Activated T-cell treated with anti-CD3 and anti-CD28 coated beads, Interleukin-2, amount 50 U/mL, for 24 hours (primary cell): ENCODE results near the gene OSTF1.

Experiments
- DNase-seq: peaks from one replicate; pipeline ENCODE4 v3.0.0-alpha.2; 2020
- H3K27ac Mint-ChIP-seq: 2 replicates; pipeline ENCODE4 v1.8.0; 2020; ENCODE audit warnings: mild to moderate bottlenecking, mixed read lengths
- H3K27me3 Mint-ChIP-seq: 2 replicates; pipeline ENCODE4 v1.8.0; 2020; ENCODE audit warnings: mixed read lengths
- H3K36me3 Mint-ChIP-seq: 2 replicates; pipeline ENCODE4 v1.8.0; 2020; ENCODE audit warnings: low read depth, mixed read lengths
- H3K4me1 Mint-ChIP-seq: 2 replicates; pipeline ENCODE4 v1.8.0; 2020; ENCODE audit warnings: low read depth, mixed read lengths
- H3K4me3 Mint-ChIP-seq: 2 replicates; pipeline ENCODE4 v1.8.0; 2020; ENCODE audit warnings: mild to moderate bottlenecking, moderate library complexity, mixed read lengths
- H3K9me3 Mint-ChIP-seq: 2 replicates; pipeline ENCODE4 v1.8.0; 2020; ENCODE audit warnings: mixed read lengths

OSTF1 gene

GRCh38 chr9:75069171-75069570, 19.1 kb upstream of the OSTF1 start:
- Mint-ChIP-seq H3K36me3 (peaks cover 55% of the 10 kb centered on the region), H3K4me3 (no peak overlapping the region), H3K4me1 (peaks cover 35% of the 10 kb centered on the region), H3K27ac (no peak overlapping the region), H3K9me3 (no peaks in the 10 kb centered on the region), H3K27me3 (no peaks in the 10 kb centered on the region)
- DNase-seq, result no peak

GRCh38 chr9:75071530-75072122, 16.7 kb upstream of the OSTF1 start:
- peak; percentile 69 for DNase-seq
- H3K27ac Mint-ChIP-seq, result peak overlapping the region; percentile 73

DNA sequence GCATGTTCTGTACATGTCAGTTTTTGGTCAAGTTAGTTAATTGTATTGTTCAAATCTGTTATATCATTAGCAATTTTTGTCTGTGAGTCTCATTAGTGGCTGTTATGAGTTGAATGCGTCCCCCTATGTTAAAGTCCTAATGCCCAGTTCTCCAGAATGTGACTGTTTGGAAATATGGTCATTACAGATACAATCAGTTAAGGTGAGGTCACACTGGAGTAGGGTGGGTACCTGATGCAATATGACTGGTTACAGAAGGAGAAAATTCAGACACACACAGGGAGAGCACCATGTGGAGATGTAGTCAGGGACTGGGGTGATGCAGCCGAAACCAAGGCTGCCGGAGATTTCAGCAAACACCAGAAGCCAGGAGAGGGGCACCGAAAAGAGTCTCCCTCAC, 15.4 kb upstream of the OSTF1 start:
- no peak for DNase-seq
- H3K4me1 Mint-ChIP-seq, result peaks cover 37% of the 10 kb centered on the region
- H3K27ac Mint-ChIP-seq, result no peak overlapping the region
- H3K36me3 Mint-ChIP-seq, result peaks cover 35% of the 10 kb centered on the region
- no peaks in the 10 kb centered on the region for H3K9me3 Mint-ChIP-seq
- no peak overlapping the region for H3K4me3 Mint-ChIP-seq
- H3K27me3 Mint-ChIP-seq, result no peaks in the 10 kb centered on the region

More at GRCh38 chr9:75071530-75072122, 16.7 kb upstream of the OSTF1 start:
- Mint-ChIP-seq H3K4me3 (no peak overlapping the region), H3K36me3 (peaks cover 43% of the 10 kb centered on the region), H3K27me3 (no peaks in the 10 kb centered on the region), H3K9me3 (no peaks in the 10 kb centered on the region), H3K4me1 (peaks cover 35% of the 10 kb centered on the region)

DNA sequence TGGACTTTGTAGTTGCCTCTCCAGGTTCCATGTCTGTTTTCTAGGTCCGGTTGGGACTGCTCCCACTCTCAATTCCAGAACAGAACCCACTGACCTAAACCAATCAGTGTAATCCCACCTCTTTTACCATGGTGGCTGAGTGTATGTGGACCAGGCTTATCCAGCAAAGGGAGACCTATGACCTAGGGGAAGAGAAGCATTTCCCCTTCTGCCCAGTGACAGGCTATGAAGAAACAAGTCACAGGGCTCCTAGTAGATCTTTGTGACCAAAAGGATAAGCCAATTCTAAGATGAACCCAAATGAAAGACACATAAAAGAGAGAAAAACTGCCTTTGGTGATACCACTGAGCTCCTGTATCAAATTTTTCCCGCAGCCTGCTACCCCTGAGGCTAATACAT, 6.7 kb upstream of the OSTF1 start:
- H3K4me1 Mint-ChIP-seq, result peaks cover 40% of the 10 kb centered on the region
- H3K9me3 Mint-ChIP-seq, result no peaks in the 10 kb centered on the region
- H3K4me3 Mint-ChIP-seq, result no peak overlapping the region
- peak overlapping the region; percentile 11 for H3K27ac Mint-ChIP-seq
- H3K27me3 Mint-ChIP-seq, result no peaks in the 10 kb centered on the region
- DNase-seq, result no peak
- H3K36me3 Mint-ChIP-seq, result peaks cover 49% of the 10 kb centered on the region

DNA sequence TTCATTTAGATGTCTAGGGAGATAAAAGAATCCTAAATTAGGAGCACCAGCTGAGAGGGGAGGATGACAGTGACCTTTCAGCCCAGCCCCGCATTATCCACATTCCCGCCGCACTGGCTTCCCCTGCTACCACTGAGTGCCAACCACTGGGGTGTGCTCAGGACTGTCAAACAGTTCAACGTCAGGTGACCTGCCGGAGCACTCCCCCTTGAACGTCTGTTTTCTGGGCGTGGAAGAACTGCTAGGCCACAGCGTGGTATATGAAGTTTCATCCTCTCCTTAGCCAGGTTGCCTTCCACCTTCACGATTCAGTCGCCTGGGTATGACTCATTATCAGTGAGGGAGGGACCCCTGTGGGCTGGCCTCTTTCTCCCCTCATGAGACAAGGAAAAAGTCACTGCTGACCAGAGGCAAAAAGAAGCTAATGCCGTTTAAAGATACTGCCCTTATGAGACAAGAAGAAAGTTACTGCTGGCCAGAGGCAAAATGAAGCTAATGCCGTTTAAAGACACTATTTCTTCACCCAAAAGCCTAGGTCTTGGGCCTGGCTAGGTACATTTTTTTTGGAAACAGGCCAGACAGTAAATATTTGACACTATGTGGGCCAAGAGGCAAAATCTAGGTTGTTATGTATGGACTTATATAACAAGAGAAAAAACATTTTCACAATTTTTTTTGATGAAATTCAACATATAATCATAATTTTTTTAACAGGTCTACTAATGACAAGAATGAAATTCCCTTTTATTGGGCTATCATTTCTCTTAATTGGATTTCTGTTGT, 4.9 kb upstream of the OSTF1 start:
- Mint-ChIP-seq H3K36me3 (peaks cover 51% of the 10 kb centered on the region), H3K4me1 (peaks cover 44% of the 10 kb centered on the region), H3K4me3 (no peak overlapping the region), H3K27ac (peak overlapping the region; percentile 22), H3K27me3 (no peaks in the 10 kb centered on the region), H3K9me3 (no peaks in the 10 kb centered on the region)
- DNase-seq, result no peak

DNA sequence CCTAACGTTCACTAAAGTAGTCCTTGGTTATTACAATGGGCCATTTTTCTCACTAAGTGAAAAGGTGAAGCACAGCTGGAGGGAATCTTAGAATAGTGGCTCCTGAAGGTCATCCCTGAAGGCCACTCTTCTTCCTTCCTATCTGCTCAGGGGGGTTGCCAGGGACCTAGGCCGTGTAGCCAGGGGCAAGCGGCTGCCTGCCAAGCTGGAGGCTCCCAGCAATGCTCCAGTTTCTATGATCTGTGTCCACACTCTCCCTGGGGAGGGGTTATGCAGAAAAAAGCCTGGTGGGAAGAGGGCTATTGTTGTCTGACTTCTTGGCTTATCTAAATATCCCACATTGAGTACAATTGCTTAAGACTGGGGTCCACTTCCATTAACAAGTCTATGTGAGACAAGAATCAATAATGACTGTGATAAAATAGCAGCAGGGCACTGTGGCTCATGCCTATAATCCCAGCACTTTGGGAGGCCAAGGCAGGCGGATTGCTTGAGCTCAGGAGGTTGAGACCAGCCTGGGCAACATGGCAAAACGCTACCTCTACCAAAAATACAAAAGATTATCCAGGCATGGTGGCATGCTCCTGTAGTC, 4.1 kb upstream of the OSTF1 start:
- Mint-ChIP-seq H3K27ac (peak overlapping the region; percentile 61), H3K9me3 (no peaks in the 10 kb centered on the region), H3K27me3 (no peaks in the 10 kb centered on the region), H3K4me3 (no peak overlapping the region), H3K36me3 (peaks cover 53% of the 10 kb centered on the region), H3K4me1 (peaks cover 46% of the 10 kb centered on the region)
- DNase-seq, result no peak

DNA sequence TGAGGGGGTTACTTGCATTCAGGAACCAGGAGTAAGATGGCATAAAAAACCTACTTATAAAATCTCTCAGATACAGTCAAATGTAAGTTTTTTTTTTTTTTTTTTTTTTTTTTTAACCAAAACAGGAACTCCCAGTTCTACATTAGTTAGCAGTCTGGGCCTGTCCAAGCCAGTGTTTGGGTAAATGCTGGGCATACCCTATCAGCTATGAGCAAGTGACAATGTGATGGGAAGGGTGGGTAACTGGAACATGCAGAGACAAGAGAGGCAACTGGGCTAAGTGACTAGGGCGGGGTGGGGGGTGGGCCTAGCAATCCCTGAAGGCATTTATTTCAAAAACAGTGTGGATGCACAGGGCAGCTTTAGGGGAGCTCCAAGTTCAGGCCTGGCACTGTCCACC, 2.7 kb upstream of the OSTF1 start:
- DNase-seq, result no peak
- Mint-ChIP-seq H3K9me3 (no peaks in the 10 kb centered on the region), H3K27me3 (no peaks in the 10 kb centered on the region), H3K4me3 (peak overlapping the region; percentile 32), H3K27ac (peak overlapping the region; percentile 83), H3K4me1 (peaks cover 59% of the 10 kb centered on the region), H3K36me3 (peaks cover 50% of the 10 kb centered on the region)

GRCh38 chr9:75086541-75087288, 1.6 kb upstream of the OSTF1 start:
- Mint-ChIP-seq H3K27me3 (no peaks in the 10 kb centered on the region), H3K4me1 (peaks cover 68% of the 10 kb centered on the region), H3K36me3 (peaks cover 49% of the 10 kb centered on the region), H3K4me3 (peak overlapping the region; percentile 94), H3K27ac (peak overlapping the region; percentile 96), H3K9me3 (no peaks in the 10 kb centered on the region)
- peak; percentile 45 for DNase-seq

- H3K9me3 Mint-ChIP-seq, result no peaks in the 10 kb centered on the region
- H3K36me3 Mint-ChIP-seq, result peaks cover 44% of the 10 kb centered on the region
- H3K4me3 Mint-ChIP-seq, result peak overlapping the region; percentile 94
- peaks cover 71% of the 10 kb centered on the region for H3K4me1 Mint-ChIP-seq
- H3K27me3 Mint-ChIP-seq, result no peaks in the 10 kb centered on the region
- peak overlapping the region; percentile 96 for H3K27ac Mint-ChIP-seq
- DNase-seq, result peak; percentile 39
Observed at GRCh38 chr9:75087289-75087823, 958 bp upstream of the OSTF1 start.

- Mint-ChIP-seq H3K27me3 (no peaks in the 10 kb centered on the region), H3K4me1 (peaks cover 73% of the 10 kb centered on the region), H3K27ac (peak overlapping the region; percentile 95), H3K4me3 (peak overlapping the region; percentile 92), H3K9me3 (no peaks in the 10 kb centered on the region), H3K36me3 (peaks cover 35% of the 10 kb centered on the region)
- peak; percentile 44 for DNase-seq
Observed at GRCh38 chr9:75088646-75089372, 495 bp downstream of the OSTF1 start.

DNA sequence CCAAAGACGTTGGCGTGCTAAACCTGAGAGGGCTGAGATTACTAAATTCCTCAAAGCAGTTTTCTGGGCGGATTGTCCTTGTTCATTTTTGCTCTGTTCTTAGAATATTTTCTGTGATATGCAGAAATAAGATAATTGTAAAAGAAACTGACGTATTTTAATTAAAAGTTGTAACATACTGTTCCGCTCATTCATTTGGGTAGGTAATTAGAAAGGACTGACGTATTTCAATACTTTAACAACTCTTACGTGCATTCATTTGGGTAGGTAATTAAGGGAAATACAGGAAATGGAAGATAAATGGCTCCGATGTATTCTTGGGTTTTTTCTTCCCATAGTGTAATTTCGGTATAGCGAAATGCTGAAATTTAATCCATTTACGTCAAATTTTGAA, 1.1 kb downstream of the OSTF1 start:
- DNase-seq, result no peak
- Mint-ChIP-seq H3K4me3 (peak overlapping the region; percentile 92), H3K36me3 (peaks cover 35% of the 10 kb centered on the region), H3K4me1 (peaks cover 73% of the 10 kb centered on the region), H3K27ac (peak overlapping the region; percentile 95), H3K9me3 (no peaks in the 10 kb centered on the region), H3K27me3 (no peaks in the 10 kb centered on the region)

- H3K27ac Mint-ChIP-seq, result peak overlapping the region; percentile 95
- DNase-seq, result no peak
- peaks cover 74% of the 10 kb centered on the region for H3K4me1 Mint-ChIP-seq
- H3K36me3 Mint-ChIP-seq, result peaks cover 37% of the 10 kb centered on the region
- no peaks in the 10 kb centered on the region for H3K9me3 Mint-ChIP-seq
- H3K4me3 Mint-ChIP-seq, result peak overlapping the region; percentile 92
- H3K27me3 Mint-ChIP-seq, result no peaks in the 10 kb centered on the region
Observed at GRCh38 chr9:75090579-75090978, 2.3 kb downstream of the OSTF1 start.

GRCh38 chr9:75092766-75093165, 4.5 kb downstream of the OSTF1 start:
- Mint-ChIP-seq H3K9me3 (no peaks in the 10 kb centered on the region), H3K4me3 (peak overlapping the region; percentile 52), H3K36me3 (peaks cover 39% of the 10 kb centered on the region), H3K27ac (peak overlapping the region; percentile 76), H3K4me1 (peaks cover 74% of the 10 kb centered on the region), H3K27me3 (no peaks in the 10 kb centered on the region)
- no peak for DNase-seq

GRCh38 chr9:75096796-75097195, 8.5 kb downstream of the OSTF1 start:
- no peaks in the 10 kb centered on the region for H3K27me3 Mint-ChIP-seq
- peaks cover 70% of the 10 kb centered on the region for H3K4me1 Mint-ChIP-seq
- no peak overlapping the region for H3K4me3 Mint-ChIP-seq
- no peak for DNase-seq
- H3K9me3 Mint-ChIP-seq, result no peaks in the 10 kb centered on the region
- no peak overlapping the region for H3K27ac Mint-ChIP-seq
- H3K36me3 Mint-ChIP-seq, result peaks cover 39% of the 10 kb centered on the region
